D721Med (cell line): ENCODE measurements around the gene SREBF1.

ENCODE experiments used
- DNase-seq: peaks from one replicate; pipeline ENCODE4 v3.0.0; 2011; ENCODE audit warnings: low spot score; ENCODE audit not compliant: insufficient read length
- FAIRE-seq: peaks from 2 replicates; lab custom pipeline; 2011; peaks lifted over from hg19 to GRCh38; lab: Jason Lieb, UNC
- CTCF ChIP-seq: IDR thresholded peaks from 2 replicates; pipeline ENCODE4 v1.5.1; 2012; ENCODE audit warnings: mild to moderate bottlenecking, control low read depth; ENCODE audit not compliant: insufficient read depth; ENCODE audit errors: missing control alignments

Gene SREBF1

GRCh38 chr17:17762744-17763105, 74.1 kb downstream of the SREBF1 start:
- TF ChIP-seq CTCF = no peak
- no peak for FAIRE-seq
- DNase-seq = no peak
